ENCODE results near the gene DMP1. TPM values are rescaled to one million over a fixed set of nuclear protein-coding genes. Genes with fewer than 3 reads are reported as not detected.

The DMP1 gene
- total RNA-seq, 3 donors from 2014 or later: not detected

GRCh38 chr4:87707279-87707918 lies 57.3 kb downstream of the DMP1 start:
- no peaks in the 10 kb centered on the region for H3K36me3 Mint-ChIP-seq (ENCODE audit: insufficient read depth)

More at GRCh38 chr4:87707279-87707918, 57.3 kb downstream of the DMP1 start:
- no peaks in the 10 kb centered on the region for H3K9me3 Mint-ChIP-seq
- ATAC-seq (no peak), DNase-seq (no peak)
- peaks cover 17% of the 10 kb centered on the region for H3K27me3 Mint-ChIP-seq (ENCODE audit: low read depth)
- H3K4me1 Mint-ChIP-seq (ENCODE audit: low read depth): no peaks in the 10 kb centered on the region
- no peak overlapping the region for H3K4me3 Mint-ChIP-seq

Other genes with a start within 250 kb of the DMP1 start
- gene NUDT9, start 227.7 kb upstream of the DMP1 start, total RNA-seq: 10 to 100 TPM; 15.9 to 21.0 (median 16.6) TPM
- under 1 TPM; 0.30 to 0.53 (median 0.49) TPM for gene SPARCL1, start 120.9 kb upstream of the DMP1 start, total RNA-seq
- not detected for gene DSPP, start 41.8 kb upstream of the DMP1 start, total RNA-seq
- gene IBSP, start 149.3 kb downstream of the DMP1 start, total RNA-seq: not detected
- gene MEPE, start 182.7 kb downstream of the DMP1 start, total RNA-seq: not detected